GM12875 (cell line): ENCODE data around the gene NFX1.
"Not testable (repeated sequence)": the region's sequence is repeated elsewhere in the genome, so short reads cannot be mapped to it uniquely, and the experiment has no call there.

ENCODE experiments used
- H3K4me3 ChIP-seq: one replicate; pipeline ENCODE4 v1.5.1; 2011; ENCODE audit warnings: low read depth, low read length, control low read depth
- CTCF ChIP-seq: IDR thresholded peaks from 2 replicates; pipeline ENCODE4 v1.5.1; 2011; ENCODE audit warnings: low read depth, mild to moderate bottlenecking, control low read depth, inconsistent platforms, low read length, moderate library complexity, borderline replicate concordance; ENCODE audit not compliant: insufficient read depth

NFX1 gene

DNA sequence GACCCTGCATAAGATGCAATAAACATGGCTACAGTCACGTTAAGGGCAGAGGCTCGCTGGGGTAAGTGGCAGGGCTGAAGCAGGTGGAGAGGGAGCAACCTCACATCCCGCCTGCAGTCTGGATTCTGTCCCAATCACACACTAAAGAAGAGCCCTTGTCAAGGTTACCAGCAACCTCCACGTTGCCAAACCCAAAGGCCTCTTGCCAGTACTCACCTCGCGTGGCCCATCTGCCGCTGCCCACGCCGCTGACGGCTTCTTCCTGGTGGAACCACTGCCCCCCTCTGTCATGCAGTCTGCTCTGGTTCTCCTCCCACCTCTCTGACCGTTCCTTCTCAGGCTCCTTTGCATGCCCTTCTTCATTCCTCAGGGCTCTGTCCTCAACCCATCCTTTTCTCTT lies 103.3 kb downstream of the NFX1 start:
- no peak overlapping the region for H3K4me3 ChIP-seq
- TF ChIP-seq CTCF = no peak

- not testable (repeated sequence) for H3K4me3 ChIP-seq
These were observed 103.7 kb downstream of the NFX1 start for GRCh38 chr9:33393986-33394385.

DNA sequence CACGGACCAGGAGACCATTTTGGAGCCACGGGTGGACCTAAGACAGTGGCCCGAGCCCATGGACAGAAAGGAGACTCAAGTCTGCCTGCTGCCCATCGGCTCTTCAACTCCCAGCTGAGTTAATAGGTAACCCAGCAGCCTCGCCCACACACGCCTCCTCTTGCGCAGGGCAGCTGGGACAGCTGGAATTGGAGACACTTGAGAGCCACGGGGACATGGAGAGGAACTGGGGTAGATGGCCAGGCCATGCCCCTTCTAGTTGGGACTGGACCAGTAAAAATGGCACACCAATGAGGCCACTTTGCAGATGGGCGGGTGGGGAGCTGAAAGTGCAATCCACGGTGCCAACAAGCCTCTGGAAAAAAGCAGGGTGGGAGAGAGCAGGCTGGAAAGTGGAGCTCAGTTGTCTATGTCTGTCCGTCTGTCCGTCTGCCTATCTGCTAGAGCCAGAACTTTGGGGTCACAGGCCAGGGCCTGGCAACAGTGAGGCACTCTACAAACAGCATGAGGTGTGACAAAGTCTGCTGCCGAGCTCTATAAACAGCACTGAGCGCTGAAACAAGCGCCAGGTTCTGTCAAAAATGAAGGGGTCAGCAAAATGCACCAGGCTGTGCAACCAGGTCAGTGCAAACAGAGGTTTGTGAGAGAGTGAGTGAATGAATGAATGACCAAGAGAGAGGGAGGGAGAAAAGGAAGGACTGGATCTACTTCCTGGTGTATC lies 105.0 kb downstream of the NFX1 start:
- not testable (repeated sequence) for H3K4me3 ChIP-seq

- not testable (repeated sequence) for H3K4me3 ChIP-seq
These were observed 107.5 kb downstream of the NFX1 start for GRCh38 chr9:33397801-33398200.

GRCh38 chr9:33399047-33399446 lies 108.7 kb downstream of the NFX1 start:
- H3K4me3 ChIP-seq = not testable (repeated sequence)

- not testable (repeated sequence) for H3K4me3 ChIP-seq
These were observed 111.5 kb downstream of the NFX1 start for GRCh38 chr9:33401809-33402208.

- not testable (repeated sequence) for H3K4me3 ChIP-seq
These were observed 112.1 kb downstream of the NFX1 start, which contains the start of gene AQP7 for GRCh38 chr9:33402371-33402770. Gene AQP7 (minus strand): TSS chr9:33402568. CDS start chr9:33401262, 1,306 bp downstream.

DNA sequence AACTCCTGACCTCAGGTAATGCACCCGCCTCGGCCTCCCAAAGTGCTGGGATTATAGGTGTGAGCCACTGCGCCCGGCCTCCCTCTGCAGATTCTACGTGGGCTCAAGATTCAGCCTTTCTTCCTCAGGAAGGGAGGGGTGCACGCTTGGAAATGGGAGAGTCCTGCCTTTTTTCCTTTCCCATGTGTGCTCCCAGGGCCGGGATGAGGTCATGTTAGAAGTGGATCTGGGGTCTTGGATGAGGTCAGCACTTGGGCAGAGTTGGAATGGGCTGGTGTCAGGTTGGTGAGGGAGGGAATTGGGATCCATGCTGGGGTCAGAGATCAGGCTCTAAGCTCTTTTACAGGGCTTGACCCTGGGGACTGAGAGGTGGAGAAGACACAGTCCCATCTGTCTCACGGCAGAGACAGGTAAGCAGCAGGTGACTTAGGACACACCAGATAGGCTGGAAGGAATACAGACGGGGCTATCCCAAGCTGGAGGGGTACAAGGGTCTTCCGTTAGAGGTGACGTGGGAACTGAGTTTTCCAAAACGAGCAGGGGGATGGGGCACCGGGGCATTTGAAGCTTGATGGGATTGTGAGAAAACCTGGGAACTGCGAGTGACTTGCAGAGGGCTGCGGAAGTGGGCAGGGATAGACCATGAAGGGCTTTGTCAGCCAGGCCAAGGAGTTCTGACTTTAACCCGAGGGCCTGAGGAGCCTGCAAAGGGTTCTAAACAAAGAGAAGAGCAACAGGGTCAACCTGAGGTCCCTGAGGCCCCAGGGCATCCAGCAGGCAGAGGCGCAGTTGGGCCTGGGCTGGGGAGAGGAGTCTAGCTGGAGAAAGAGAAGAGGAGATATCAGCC lies 113.8 kb downstream of the NFX1 start:
- TF ChIP-seq CTCF = no peak
- H3K4me3 ChIP-seq = no peak overlapping the region

DNA sequence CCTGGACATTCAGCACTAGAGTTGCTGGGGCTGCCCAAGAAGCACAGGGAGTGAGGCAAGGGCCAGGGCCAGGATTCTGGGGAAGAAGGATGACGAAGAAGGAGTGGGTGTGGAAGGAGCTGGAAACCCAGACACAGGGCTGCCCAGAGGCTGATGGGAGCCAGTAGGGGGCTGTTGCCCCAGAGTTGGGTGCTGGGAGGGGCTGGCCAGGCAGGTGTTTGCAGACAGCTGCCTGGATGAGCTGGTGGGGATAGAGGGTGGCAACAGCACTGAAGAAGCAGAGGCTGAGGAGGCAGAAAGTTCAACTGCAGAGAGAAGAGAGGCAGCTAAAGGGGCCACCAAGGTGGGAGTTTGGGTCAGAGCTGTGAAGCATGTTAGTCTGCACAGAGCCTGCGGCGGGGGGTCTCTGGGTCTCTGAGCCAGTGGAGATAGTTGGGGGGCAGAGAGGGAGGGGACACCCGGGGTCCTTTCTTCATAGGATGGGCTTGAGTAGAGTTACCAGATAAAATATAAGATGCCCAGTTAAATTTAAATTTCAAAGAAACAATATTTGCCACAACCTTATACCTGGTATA lies 114.6 kb downstream of the NFX1 start:
- no peak for TF ChIP-seq CTCF
- H3K4me3 ChIP-seq = no peak overlapping the region

- no peak for TF ChIP-seq CTCF
- no peak overlapping the region for H3K4me3 ChIP-seq
These were observed 116.7 kb downstream of the NFX1 start for GRCh38 chr9:33407061-33407460.
